Progenitor cell of endocrine pancreas (in vitro differentiated cells): ENCODE measurements around the gene FBXL15. TPM values are rescaled to one million over a fixed set of nuclear protein-coding genes. Genes with fewer than 3 reads are reported as not detected.

ENCODE experiments used
- DNase-seq: peaks from one replicate; pipeline ENCODE4 v3.0.0; 2021; ENCODE audit warnings: low spot score; ENCODE audit not compliant: unreplicated experiment
- H3K27ac Mint-ChIP-seq: 2 replicates; pipeline ENCODE4 v1.8.0; 2021; ENCODE audit warnings: mild to moderate bottlenecking, moderate library complexity, mixed read lengths
- H3K27me3 Mint-ChIP-seq: 2 replicates; pipeline ENCODE4 v1.8.0; 2021; ENCODE audit warnings: mixed read lengths
- H3K36me3 Mint-ChIP-seq: 2 replicates; pipeline ENCODE4 v1.8.0; 2022; ENCODE audit warnings: mixed read lengths; ENCODE audit not compliant: insufficient read depth
- H3K4me1 Mint-ChIP-seq: 2 replicates; pipeline ENCODE4 v1.8.0; 2021; ENCODE audit warnings: low read depth, mixed read lengths
- H3K4me3 Mint-ChIP-seq: 2 replicates; pipeline ENCODE4 v1.8.0; 2021; ENCODE audit warnings: low read depth, mild to moderate bottlenecking, moderate library complexity, mixed read lengths
- H3K9me3 Mint-ChIP-seq: 2 replicates; pipeline ENCODE4 v1.8.0; 2021; ENCODE audit warnings: low read depth, mixed read lengths
- total RNA-seq: library from RNA; stranded (reverse); gene quantifications from 2 replicates; pipeline ENCODE4 v1.2.1, GENCODE V29; 2021
- TF ChIP-seq, protein P1 (sequence below): fragments of 200-600 bp; sonication (generic); IDR thresholded peaks from one replicate; pipeline ENCODE4 v1.5.0; 2021; ENCODE audit warnings: antibody characterized with exemption, mild to moderate bottlenecking; ENCODE audit not compliant: unreplicated experiment

The FBXL15 gene
- total RNA-seq, 1 donor from 2014 or later = 14.0 TPM

DNA sequence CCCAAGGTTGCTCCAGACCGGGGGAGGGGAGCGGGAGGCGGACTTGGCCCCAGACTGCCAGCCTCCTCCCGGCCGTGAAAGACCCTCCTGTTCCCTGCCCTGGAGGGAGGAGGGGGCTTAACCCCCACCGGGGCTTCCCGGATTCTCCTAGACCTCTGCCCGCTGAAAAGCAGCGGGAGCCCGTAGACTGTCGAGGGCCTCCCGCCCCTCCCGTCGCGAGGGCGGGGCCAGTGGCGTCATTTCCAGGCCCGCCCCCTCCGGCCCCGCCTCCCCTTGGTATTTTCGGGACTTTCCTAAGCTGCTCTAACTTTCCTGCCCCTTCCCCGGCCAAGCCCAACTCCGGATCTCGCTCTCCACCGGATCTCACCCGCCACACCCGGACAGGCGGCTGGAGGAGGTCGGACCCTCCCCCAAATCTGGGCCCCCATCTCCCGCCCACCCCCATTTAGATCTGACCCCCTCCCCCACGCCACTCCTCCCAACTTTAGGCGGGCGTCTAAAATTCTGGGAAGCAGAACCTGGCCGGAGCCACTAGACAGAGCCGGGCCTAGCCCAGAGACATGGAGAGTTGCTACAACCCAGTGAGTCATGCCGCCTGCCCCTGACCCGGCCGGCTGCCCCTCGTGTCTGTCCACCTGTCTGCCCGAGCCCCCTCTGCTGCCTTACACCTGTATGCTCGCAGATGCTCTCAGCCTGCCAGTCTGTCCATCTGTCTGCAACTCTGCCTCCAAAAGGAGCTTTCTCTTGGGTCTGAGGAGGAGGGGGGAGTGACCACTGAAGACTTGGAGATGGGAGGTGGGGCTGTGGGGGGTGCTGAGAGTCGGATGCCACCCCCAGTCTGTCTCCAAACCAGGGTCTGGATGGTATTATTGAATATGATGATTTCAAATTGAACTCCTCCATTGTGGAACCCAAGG, 25.0 kb upstream of the FBXL15 start, which contains the start of gene NFKB2:
Gene NFKB2, plus strand, starts transcription at position 306 of the 917 bp plus-strand sequence. Its CDS starts 255 bp downstream, at position 561.
- H3K4me3 Mint-ChIP-seq = peak within 1 kb of the TSS; percentile 72
- no peaks in the 10 kb centered on the region for H3K36me3 Mint-ChIP-seq
- TF ChIP-seq, protein P1, sequence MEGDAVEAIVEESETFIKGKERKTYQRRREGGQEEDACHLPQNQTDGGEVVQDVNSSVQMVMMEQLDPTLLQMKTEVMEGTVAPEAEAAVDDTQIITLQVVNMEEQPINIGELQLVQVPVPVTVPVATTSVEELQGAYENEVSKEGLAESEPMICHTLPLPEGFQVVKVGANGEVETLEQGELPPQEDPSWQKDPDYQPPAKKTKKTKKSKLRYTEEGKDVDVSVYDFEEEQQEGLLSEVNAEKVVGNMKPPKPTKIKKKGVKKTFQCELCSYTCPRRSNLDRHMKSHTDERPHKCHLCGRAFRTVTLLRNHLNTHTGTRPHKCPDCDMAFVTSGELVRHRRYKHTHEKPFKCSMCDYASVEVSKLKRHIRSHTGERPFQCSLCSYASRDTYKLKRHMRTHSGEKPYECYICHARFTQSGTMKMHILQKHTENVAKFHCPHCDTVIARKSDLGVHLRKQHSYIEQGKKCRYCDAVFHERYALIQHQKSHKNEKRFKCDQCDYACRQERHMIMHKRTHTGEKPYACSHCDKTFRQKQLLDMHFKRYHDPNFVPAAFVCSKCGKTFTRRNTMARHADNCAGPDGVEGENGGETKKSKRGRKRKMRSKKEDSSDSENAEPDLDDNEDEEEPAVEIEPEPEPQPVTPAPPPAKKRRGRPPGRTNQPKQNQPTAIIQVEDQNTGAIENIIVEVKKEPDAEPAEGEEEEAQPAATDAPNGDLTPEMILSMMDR = no peak
- peak within 1 kb of the TSS; percentile 82 for H3K27ac Mint-ChIP-seq
- peaks cover 22% of the 10 kb centered on the region for H3K27me3 Mint-ChIP-seq
- peak; percentile 79 for DNase-seq
- H3K9me3 Mint-ChIP-seq = no peaks in the 10 kb centered on the region
- H3K4me1 Mint-ChIP-seq = peaks cover 10% of the 10 kb centered on the region

DNA sequence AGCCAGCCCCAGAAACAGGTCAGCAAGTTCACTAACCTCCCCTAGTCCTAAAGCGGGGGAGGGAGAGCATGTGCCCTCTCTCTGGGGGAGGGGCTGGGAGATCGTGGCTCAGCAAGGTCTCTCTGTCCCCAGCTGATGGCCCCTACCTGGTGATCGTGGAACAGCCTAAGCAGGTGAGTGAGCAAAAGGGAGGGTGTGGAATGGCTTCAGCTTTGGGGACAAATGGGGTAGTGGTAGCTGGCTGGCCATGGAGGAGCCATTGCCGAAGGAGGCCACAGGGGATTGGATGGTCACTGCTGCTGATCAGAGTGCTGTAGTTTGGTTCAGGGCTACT, 24.4 kb upstream of the FBXL15 start:
- TF ChIP-seq, protein P1 = no peak
- Mint-ChIP-seq H3K27me3 (peaks cover 17% of the 10 kb centered on the region), H3K36me3 (no peaks in the 10 kb centered on the region), H3K4me3 (peak overlapping the region; percentile 72), H3K27ac (peak overlapping the region; percentile 82), H3K4me1 (peaks cover 10% of the 10 kb centered on the region), H3K9me3 (no peaks in the 10 kb centered on the region)
- DNase-seq = no peak

DNA sequence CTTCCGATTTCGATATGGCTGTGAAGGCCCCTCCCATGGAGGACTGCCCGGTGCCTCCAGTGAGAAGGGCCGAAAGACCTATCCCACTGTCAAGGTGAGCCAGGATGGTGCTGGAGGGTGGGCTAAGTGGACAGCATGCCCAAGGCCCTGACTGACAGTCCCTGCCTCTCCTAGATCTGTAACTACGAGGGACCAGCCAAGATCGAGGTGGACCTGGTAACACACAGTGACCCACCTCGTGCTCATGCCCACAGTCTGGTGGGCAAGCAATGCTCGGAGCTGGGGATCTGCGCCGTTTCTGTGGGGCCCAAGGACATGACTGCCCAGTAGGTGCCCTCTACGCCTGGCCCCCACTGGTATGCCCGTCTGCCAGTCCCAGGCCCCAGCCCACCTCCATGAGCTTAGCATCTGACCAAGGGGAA, 23.9 kb upstream of the FBXL15 start:
- H3K4me1 Mint-ChIP-seq = peaks cover 10% of the 10 kb centered on the region
- no peaks in the 10 kb centered on the region for H3K9me3 Mint-ChIP-seq
- H3K27ac Mint-ChIP-seq = peak overlapping the region; percentile 37
- H3K4me3 Mint-ChIP-seq = peak overlapping the region; percentile 72
- DNase-seq = no peak
- H3K27me3 Mint-ChIP-seq = peaks cover 17% of the 10 kb centered on the region
- no peaks in the 10 kb centered on the region for H3K36me3 Mint-ChIP-seq
- TF ChIP-seq, protein P1 = no peak

DNA sequence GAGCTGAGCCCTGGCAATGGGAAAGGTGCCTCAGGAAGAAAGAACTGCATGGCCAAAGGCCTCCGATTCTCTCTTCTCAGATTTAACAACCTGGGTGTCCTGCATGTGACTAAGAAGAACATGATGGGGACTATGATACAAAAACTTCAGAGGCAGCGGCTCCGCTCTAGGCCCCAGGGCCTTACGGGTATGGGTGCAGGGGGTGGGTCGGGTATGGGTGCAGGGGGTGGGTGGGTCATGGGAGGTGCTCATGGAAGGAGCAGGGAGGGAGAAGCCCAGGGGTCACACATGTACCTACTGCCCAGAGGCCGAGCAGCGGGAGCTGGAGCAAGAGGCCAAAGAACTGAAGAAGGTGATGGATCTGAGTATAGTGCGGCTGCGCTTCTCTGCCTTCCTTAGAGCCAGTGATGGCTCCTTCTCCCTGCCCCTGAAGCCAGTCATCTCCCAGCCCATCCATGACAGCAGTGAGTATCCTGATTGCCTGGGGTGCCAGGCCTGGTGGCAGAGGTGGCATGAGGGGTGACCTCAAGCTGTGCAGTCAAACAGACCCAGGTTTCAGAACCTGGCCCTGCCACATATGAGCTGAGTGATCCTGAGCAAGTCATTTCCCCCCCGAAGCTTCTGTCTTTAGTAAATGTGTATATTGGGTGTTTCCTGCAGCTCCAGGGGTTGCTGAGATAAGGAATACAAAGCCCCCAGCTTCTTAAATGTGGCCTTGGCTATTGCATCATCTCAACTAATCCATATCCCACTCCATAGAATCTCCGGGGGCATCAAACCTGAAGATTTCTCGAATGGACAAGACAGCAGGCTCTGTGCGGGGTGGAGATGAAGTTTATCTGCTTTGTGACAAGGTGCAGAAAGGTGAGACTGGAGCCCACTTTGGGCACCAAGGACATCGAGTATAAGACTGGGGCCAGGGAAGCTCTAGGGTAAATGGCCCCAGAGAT, 23.1 kb upstream of the FBXL15 start:
- H3K27me3 Mint-ChIP-seq = peaks cover 10% of the 10 kb centered on the region
- peaks cover 10% of the 10 kb centered on the region for H3K4me1 Mint-ChIP-seq
- H3K36me3 Mint-ChIP-seq = no peaks in the 10 kb centered on the region
- TF ChIP-seq, protein P1 = no peak
- H3K27ac Mint-ChIP-seq = no peak overlapping the region
- no peak for DNase-seq
- H3K4me3 Mint-ChIP-seq = no peak overlapping the region
- H3K9me3 Mint-ChIP-seq = no peaks in the 10 kb centered on the region
